Endothelial cell of umbilical vein (primary cell): ENCODE results near the gene PDLIM5.

ENCODE experiments used
- CTCF ChIP-seq, 2 donors: IDR thresholded peaks; 1 replicate in 1 of 2; 2 replicates in 1 of 2; pipeline ENCODE4 v1.5.1; 2011; ENCODE audit warnings: low read length in 2 of 2, mild to moderate bottlenecking in 2 of 2, moderate library complexity in 2 of 2, control low read depth in 1 of 2, inconsistent platforms in 1 of 2, low read depth in 1 of 2; ENCODE audit not compliant: insufficient read depth in 1 of 2; ENCODE audit errors: extremely low read depth in 1 of 2
- EZH2 ChIP-seq: IDR thresholded peaks from 2 replicates; pipeline ENCODE4 v1.6.1; 2012; ENCODE audit warnings: borderline replicate concordance, low read depth, mild to moderate bottlenecking, moderate library complexity, low read length, inconsistent platforms; ENCODE audit not compliant: severe bottlenecking
- POLR2A ChIP-seq: IDR thresholded peaks from 2 replicates; pipeline ENCODE4 v1.6.1; 2012; ENCODE audit warnings: low read depth, mild to moderate bottlenecking, control low read depth, low read length

GRCh38 chr4:94691552-94691951 lies 239.8 kb downstream of the PDLIM5 start:
- TF ChIP-seq CTCF (IDR thresholded peaks at IDR 0.05; ENCODE audit: extremely low read depth in 1 of 2, insufficient read depth in 1 of 2, low read depth in 1 of 2, low read length in 2 of 2), result no peak
- TF ChIP-seq EZH2, result no peak
- TF ChIP-seq POLR2A, result no peak
